Activated T-cell treated with anti-CD3 and anti-CD28 coated beads for 1 hour (primary cell): ENCODE results near the gene YWHAE.
"Not testable (repeated sequence)": the region's sequence is repeated elsewhere in the genome, so short reads cannot be mapped to it uniquely, and the experiment has no call there.

Experiments
- DNase-seq: peaks from one replicate; pipeline ENCODE4 v3.0.0-alpha.2; 2020; ENCODE audit warnings: low read depth

Gene YWHAE

GRCh38 chr17:1412185-1413110 lies 12.4 kb upstream of the YWHAE start:
- no peak for DNase-seq

GRCh38 chr17:1402262-1402586 lies 2.2 kb upstream of the YWHAE start:
- no peak for DNase-seq

GRCh38 chr17:1398931-1399678 lies 917 bp downstream of the YWHAE start:
- DNase-seq: peak; percentile 48

DNA sequence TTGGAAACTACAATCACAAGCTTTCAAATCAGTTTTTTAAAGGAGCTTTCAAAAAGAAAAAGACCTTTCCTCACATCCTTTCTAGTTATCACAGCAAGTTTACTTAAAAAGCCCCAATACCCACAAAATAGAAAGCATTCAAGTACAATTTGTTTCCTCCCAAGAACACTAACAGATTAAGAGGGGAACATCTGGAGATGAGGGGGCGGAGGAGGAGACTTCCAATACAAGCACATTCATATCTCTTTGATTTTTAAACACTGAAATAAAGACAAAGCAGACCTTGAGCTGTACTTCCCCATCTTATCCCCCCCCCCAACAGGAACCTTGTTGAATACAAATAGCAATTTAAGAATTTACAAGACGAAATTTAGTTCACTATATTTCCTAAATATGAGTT lies 2.0 kb downstream of the YWHAE start:
- no peak for DNase-seq

- DNase-seq: not testable (repeated sequence)
Observed at GRCh38 chr17:1395876-1396665, 4.0 kb downstream of the YWHAE start.

DNA sequence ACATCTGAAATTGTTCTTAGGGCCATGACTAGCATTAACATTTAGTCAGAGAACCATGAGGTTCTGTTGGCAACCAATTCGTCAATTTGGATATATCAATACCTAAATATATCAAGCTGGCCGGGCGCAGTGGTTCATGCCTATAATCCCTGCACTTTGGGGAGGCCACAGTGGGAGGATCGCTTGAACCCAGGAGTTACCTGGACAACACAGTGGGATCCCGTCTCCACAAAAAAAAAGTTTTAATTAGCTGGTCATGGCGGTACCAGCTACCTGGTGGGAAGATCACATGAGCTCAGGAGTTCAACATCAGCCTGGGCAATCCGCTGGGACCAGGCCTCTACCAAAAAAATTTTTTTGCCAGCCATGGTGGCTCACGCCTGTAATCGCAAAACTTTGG lies 8.4 kb downstream of the YWHAE start:
- DNase-seq: no peak

DNA sequence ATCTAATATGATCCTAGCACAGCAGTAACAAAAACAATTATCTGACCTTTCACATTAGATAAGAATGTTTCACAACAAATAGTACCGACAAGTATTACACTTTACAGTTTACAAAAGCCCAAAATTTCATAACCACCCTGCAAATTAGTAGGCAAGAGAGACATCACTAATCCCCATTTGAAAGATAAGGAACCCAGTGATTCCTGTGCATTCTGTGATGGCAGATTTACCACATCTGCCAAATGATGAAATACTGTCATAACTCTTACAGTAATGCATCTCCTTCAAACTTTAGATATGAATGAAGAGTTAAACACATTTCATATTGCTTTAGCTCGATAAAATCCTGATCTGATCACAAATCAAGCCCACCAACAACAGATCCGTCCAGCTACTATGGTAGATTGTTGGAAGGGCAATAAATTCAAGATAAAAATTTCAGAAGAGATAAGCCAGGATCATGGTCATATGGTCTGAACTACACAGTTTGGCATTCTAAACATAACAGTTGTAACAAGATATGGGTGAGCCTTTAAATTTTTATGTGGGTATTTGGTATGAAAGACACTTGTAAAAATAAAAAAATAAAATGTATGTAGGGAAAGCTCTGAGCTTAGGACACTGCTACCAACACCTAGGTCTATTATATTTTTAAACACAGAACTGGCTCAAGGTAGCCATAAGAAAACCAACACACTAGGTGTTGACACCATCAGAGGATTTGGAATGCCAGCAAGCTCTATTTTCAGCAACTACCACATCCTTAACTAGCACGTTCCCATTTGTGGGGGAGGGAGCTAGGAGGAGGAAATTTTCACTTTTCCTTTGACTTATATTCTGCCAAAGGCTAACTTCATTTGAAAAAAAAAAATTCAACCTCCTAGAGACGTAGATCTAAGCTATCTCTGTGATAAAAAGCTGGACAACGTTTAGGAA lies 9.3 kb downstream of the YWHAE start:
- DNase-seq: no peak

DNA sequence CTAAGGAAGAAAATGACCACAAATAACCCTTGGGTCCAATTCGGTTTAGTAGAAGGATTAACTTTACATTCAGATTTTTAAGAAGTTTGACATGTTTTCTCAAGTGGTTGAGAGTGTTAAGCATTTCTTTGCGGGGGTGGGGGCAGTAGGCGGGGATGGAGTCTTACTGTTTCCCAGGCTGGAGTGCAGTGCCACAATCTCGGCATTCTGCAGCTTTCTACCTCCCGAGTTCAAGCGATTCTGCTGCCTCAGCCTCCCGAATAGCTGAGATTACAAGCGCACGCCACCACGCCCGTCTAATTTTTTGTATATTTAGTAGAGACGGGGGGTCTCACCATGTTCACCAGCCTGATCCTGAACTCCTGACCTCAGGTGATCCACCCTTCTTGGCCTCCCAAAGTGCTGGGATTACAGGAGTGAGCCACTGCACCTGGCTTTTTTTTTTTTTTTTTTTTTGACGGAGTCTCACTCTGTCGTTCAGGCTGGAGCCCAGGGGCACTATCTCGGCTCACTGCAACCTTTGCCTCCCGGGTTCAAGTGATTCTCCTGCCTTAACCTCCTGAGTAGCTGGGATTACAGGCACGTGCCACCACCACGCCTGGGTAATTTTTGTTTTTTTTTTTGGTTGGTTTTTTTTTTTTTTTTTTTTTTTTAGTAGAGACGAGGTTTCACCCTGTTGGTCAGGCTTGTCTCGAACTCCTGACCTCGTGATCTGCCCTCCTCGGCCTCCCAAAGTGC lies 12.4 kb downstream of the YWHAE start:
- not testable (repeated sequence) for DNase-seq

DNA sequence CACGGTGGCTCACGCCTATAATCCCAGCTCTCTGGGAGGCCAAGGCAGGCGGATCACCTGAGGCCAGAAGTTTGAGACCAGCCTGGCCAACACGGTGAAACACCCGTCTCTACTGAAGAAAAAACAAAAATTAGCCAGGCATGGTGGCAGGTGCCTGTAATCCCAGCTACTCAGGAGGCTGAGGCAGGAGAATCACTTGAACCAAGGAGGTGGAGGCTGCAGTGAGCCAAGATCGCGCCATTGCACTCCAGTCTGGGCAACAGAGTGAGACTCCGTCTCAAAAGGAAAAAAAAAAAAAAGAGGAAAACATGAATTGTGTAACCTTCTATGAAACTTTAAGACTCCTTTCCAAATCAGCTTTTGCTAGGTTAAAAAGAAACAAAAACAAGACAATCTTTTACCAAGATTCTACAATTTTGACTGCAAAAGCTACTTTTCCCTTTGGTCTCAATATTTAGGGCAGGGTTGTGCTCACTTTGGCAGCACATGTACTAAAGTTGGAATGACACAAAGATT lies 13.3 kb downstream of the YWHAE start:
- not testable (repeated sequence) for DNase-seq

DNA sequence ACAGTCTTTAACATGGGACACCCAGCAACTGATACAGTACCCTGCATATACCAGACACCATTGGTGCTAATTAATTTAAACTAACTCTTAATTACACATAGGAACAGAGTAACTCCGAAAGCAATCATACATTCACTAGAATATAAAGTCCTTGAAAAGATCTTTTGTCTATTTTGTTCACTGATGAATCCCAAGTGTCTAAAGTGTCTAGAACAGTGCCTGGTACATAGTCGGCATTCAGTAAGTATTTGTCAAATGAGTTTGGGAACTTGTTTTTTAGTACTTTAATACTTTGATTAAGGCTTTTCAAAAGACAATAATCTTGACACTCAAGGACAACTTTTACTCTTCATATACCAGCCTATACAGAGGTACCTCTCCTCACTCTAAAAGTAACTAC lies 13.8 kb downstream of the YWHAE start:
- DNase-seq: no peak

- DNase-seq: no peak
Observed at GRCh38 chr17:1385861-1386260, 14.2 kb downstream of the YWHAE start.

DNA sequence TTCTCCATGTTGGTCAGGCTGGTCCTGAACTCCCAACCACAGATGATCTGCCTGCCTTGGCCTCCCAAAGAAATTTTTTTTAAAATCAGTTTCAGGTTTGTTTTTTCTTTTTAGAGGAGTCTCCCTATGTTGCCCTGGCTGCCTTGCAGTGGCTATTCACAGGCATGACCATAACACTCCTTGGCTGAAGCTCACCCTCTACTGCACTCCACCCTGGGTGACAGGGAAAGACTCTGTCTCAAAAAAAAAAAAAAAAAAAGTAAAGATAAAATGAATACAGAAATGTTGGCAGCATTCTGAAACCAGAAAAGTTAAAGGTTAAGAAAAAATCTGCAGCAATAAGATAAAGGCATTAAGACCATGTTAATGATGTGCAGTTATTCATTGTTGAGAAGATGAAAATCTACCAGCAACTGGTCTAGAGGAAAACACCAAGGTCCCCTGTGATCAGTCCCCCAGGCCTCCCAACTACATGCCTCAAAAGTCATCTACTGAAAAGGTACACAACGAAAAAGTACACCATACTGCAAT lies 15.1 kb downstream of the YWHAE start:
- DNase-seq: no peak

DNA sequence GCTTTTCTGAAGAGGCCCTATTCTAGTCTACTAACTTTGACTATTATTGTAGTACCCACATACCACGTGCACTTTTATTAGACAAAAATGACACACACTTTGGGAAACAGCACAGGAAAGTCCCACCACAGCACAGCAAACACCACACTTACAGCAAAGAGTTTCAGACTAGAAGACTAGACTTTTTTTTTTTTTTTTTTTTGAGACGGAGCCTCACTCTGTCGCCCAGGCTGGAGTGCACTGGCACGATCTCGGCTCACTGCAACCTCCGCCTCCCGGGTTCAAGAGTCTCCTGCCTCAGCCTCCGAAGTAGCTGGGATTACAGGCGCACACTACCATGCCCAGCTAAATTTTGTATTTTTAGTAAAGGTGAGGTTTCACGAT lies 20.1 kb downstream of the YWHAE start:
- no peak for DNase-seq

GRCh38 chr17:1379208-1379929 lies 20.7 kb downstream of the YWHAE start:
- DNase-seq: no peak

- DNase-seq: not testable (repeated sequence)
Observed at GRCh38 chr17:1378476-1378860, 21.6 kb downstream of the YWHAE start.

DNA sequence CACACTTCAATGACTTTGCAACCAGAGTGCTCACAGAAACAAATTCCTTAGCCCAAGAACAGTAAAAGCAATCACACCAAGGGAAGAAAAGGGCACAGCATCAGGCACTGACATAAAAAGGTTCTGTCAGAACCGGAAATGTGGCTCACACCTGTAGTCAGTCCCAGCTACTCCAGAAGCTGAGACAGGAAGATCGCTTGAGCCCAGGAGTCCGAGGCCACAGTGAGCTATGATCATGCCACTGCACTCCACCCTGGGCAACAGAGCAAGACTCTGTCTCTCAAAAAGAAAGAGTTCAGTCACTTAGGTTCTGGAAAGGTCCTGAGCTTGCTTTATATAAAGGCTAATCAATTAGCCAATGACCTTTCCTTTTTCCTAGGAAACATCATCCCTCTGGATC lies 22.7 kb downstream of the YWHAE start:
- no peak for DNase-seq

- no peak for DNase-seq
Observed at GRCh38 chr17:1376061-1376460, 24.0 kb downstream of the YWHAE start.

DNA sequence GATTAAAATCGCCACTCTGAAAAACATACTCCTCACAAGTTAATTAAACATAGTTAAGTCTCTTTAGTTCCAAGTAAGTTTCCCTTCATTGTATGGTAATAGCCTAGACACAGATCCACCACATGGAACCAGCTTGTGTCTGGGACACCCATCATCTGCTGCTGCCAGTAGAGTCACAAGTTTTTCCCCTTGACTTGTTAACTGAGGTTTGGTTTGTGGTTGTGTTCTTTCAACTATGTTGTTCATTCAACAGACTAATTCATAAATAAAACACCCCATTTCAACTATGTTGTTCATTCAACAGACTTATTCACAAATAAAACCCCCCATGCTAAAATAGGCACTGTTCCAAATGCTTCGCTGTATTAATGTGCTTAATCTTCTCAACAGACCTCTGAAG lies 24.4 kb downstream of the YWHAE start:
- no peak for DNase-seq

DNA sequence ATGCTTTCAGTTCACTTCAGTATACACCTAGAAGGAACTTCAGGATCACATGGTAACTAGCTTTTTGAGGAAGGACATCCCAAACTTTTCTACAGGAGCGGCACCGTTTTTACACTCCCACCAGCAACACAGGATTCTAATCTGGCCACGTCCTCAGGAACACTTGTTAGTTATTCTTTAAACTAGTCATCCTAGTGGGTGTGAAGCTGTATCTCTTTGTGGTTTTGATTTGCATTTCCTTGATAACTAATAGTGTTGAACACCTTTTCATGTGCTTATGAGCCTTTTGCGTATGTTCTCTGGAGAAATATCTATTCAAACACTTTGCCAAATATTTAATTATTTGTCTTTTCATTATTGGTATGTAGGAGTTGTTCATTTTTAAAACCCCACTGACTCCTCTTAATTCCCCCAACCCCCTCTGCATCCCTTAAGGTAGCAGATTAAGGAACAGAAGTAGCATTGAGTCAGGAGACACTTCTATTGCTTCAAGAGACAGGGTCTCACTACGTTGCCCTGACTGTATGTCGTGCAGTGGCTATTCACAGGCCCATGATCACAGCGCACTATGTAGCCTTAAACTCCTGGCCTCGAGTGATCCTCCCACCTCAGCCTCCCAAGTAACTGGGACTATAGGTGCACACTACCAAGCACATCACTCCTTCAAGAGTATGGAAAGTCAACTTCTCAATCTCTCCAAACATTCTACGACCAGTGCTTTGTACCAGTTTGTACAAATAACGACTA lies 25.4 kb downstream of the YWHAE start:
- DNase-seq: no peak
